ENCODE results near the gene HECW1. TPM values are rescaled to one million over a fixed set of nuclear protein-coding genes. Genes with fewer than 3 reads are reported as not detected.

The HECW1 gene
- total RNA-seq, 6 donors from 2014 or later: 0.10 to 1.0 (median 0.76) TPM; not detected in 1

GRCh38 chr7:43408981-43409380 lies 296.5 kb downstream of the HECW1 start:
- Histone ChIP-seq H3K36me3 (no peaks in the 10 kb centered on the region), H3K9me3 (no peaks in the 10 kb centered on the region), H3K27ac (no peak overlapping the region), H3K4me1 (no peaks in the 10 kb centered on the region), H3K4me3 (no peak overlapping the region), H3K27me3 (no peaks in the 10 kb centered on the region)
- DNase-seq (no peak), ATAC-seq (ENCODE audit: low FRiP score in 2 of 2) (no peak)
- no peak for TF ChIP-seq EP300 (IDR thresholded peaks at IDR 0.05)
- no peak for TF ChIP-seq POLR2A (IDR thresholded peaks at IDR 0.05)
- TF ChIP-seq POLR2AphosphoS5 (IDR thresholded peaks at IDR 0.05): no peak
- TF ChIP-seq CTCF (IDR thresholded peaks at IDR 0.05): no peak
- WGBS, 2 donors: 53 to 58% methylated on average over 5 of the region's 5 CpGs

- Histone ChIP-seq H3K4me3 (no peak overlapping the region), H3K9me3 (no peaks in the 10 kb centered on the region), H3K27ac (no peak overlapping the region), H3K4me1 (no peaks in the 10 kb centered on the region), H3K27me3 (no peaks in the 10 kb centered on the region), H3K36me3 (no peaks in the 10 kb centered on the region)
- no peak for TF ChIP-seq POLR2A (IDR thresholded peaks at IDR 0.05)
- TF ChIP-seq POLR2AphosphoS5 (IDR thresholded peaks at IDR 0.05): no peak
- no peak for TF ChIP-seq EP300 (IDR thresholded peaks at IDR 0.05)
- TF ChIP-seq CTCF (IDR thresholded peaks at IDR 0.05): no peak
- WGBS, 2 donors: 96 to 100% methylated on average over 3 of the region's 3 CpGs
- ATAC-seq (ENCODE audit: low FRiP score in 2 of 2): no peak
- no peak for DNase-seq
These were observed 305.0 kb downstream of the HECW1 start for GRCh38 chr7:43417455-43417854.

GRCh38 chr7:43430411-43430810 lies 318.0 kb downstream of the HECW1 start:
- no peak for ATAC-seq (ENCODE audit: low FRiP score in 2 of 2)
- TF ChIP-seq EP300 (IDR thresholded peaks at IDR 0.05): no peak
- TF ChIP-seq POLR2A (IDR thresholded peaks at IDR 0.05): no peak
- TF ChIP-seq CTCF (IDR thresholded peaks at IDR 0.05): no peak
- TF ChIP-seq POLR2AphosphoS5 (IDR thresholded peaks at IDR 0.05): no peak
- Histone ChIP-seq H3K27me3 (no peaks in the 10 kb centered on the region), H3K4me1 (no peaks in the 10 kb centered on the region), H3K36me3 (no peaks in the 10 kb centered on the region), H3K27ac (no peak overlapping the region), H3K4me3 (no peak overlapping the region), H3K9me3 (no peaks in the 10 kb centered on the region)
- 55 to 59% methylated on average over 2 of the region's 2 CpGs for WGBS, 2 donors
- DNase-seq: no peak

- Histone ChIP-seq H3K9me3 (no peaks in the 10 kb centered on the region), H3K4me1 (no peaks in the 10 kb centered on the region), H3K36me3 (no peaks in the 10 kb centered on the region), H3K27me3 (no peaks in the 10 kb centered on the region), H3K4me3 (no peak overlapping the region), H3K27ac (no peak overlapping the region)
- no peak for TF ChIP-seq EP300 (IDR thresholded peaks at IDR 0.05)
- no peak for TF ChIP-seq CTCF (IDR thresholded peaks at IDR 0.05)
- no peak for TF ChIP-seq POLR2A (IDR thresholded peaks at IDR 0.05)
- no peak for TF ChIP-seq POLR2AphosphoS5 (IDR thresholded peaks at IDR 0.05)
- 72 to 78% methylated on average over 3 of the region's 3 CpGs for WGBS, 2 donors
- DNase-seq (no peak), ATAC-seq (ENCODE audit: low FRiP score in 2 of 2) (no peak)
These were observed 318.7 kb downstream of the HECW1 start for GRCh38 chr7:43431020-43431595.

GRCh38 chr7:43433639-43434038 lies 321.2 kb downstream of the HECW1 start:
- Histone ChIP-seq H3K27me3 (no peaks in the 10 kb centered on the region), H3K9me3 (no peaks in the 10 kb centered on the region), H3K27ac (no peak overlapping the region), H3K4me3 (no peak overlapping the region), H3K36me3 (no peaks in the 10 kb centered on the region), H3K4me1 (no peaks in the 10 kb centered on the region)
- TF ChIP-seq EP300 (IDR thresholded peaks at IDR 0.05) (no peak), POLR2AphosphoS5 (IDR thresholded peaks at IDR 0.05) (no peak), CTCF (IDR thresholded peaks at IDR 0.05) (no peak), POLR2A (IDR thresholded peaks at IDR 0.05) (no peak)
- 78 to 79% methylated on average over 1 of the region's 1 CpG for WGBS, 2 donors
- ATAC-seq (ENCODE audit: low FRiP score in 2 of 2) (no peak), DNase-seq (no peak)

Measured in upper lobe of left lung (tissue), 6 donors.